ENCODE measurements around the gene SCO2.
A peak's percentile ranks its signal among the peaks of the same experiment; 100 is the strongest.

Gene SCO2

DNA sequence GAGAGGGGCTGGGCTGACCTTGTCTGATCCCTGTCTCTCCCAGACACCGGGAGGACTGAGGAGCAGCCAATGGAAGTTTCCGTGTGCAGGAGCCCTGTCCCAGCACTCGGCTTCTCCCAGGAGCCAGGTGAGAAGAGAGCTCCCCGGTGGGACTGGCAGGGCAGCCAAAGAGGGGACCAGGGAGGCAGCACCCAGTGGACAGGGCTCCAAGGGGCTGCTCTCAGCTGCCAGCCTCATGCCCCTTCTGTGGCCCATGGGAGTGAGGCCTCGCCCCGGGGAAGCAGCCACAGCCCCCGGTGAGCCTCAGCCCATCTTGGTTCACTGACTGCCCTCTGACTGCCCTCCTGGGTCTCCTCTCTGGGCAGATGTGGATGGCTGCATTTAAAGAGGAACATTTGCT is 6.8 kb downstream of the SCO2 start:
- DNase-seq: no peak

DNA sequence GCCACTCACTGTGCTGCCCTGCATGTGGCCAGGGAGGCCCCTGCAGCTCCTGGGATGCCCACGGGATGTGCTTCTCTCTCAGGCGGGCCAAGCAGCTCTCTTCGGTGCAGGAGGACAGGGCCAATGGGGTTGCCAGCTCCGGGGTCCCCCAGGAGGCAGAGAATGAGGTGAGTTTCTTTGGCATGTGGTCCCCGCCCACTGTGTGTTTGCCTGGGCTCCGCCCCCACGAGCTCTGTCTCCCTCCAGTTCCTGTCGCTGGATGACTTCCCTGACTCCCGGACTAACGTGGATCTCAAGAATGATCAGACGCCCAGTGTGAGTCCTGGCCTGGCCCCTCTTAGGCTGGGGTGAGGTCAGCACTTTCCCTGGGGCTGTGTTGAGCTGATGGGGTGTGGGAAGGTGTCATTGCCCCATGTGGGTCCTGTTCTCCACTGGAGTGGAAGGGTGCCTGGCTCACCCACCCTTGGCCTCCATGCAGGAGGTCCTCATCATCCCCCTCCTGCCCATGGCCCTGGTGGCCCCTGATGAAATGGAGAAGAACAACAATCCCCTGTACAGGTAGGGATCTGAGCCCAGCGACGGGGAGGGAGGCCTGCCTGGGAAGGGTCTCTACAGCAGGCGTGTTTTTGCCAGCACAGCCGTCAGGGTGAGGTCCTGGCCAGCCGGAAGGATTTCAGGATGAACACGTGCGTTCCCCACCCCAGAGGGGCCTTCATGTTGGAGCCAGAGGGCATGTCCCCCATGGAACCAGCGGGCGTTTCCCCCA is 7.7 kb downstream of the SCO2 start:
- DNase-seq: no peak

DNA sequence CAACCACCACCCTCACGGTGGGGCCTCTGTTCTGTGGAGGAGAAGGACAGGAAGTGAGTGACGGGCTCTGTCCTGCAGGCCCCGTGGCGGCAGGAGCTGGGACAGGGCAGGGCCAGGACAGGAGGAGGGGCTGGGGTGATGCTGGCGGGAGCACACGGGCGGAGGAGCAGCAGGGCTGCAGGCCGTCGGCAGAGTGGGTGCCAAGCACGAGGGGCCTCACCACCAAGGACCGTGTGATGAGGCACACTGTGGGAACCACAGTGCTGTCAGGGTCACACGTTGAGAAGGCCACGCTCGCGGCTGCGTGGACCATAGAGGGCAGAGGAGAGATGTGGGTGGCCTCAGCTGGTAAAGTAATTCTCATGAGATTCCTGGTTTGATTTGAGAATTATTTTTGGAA is 8.5 kb downstream of the SCO2 start:
- no peak for DNase-seq

DNA sequence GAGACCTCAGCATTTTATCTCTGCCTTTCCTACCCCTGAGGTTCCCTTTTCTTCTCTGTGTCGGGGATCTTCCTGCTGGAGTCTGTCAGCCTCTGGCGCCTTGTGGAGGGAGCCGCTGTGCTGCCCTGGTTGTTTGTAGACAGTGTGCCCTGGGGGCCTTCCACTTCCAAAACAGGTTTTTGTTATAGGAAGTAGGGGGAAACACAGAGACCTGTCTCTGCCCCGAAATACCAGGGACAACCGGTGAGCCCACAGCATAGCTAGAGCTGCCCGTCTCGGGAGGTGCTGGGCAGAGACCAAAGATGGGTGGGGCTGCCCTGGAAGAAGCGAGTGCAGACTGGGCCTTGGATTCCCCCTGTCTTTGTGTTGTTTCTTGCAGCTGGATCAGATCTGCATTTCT is 9.3 kb downstream of the SCO2 start:
- DNase-seq: no peak

DNA sequence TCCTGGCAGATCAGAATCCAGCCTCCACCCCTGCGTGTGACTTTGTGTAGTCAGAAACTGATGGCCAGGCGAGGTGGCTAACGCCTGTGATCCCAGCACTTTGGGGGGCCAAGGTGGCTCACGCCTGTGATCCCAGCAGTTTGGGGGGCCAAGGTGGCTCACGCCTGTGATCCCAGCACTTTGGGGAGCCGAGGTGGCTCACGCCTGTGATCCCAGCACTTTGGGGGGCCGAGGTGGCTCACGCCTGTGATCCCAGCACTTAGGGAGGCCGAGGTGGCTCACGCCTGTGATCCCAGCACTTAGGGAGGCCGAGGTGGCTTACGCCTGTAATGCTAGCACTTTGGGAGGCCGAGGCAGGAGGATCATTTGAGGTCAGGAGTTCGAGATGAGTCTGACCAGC is 12.2 kb downstream of the SCO2 start:
- DNase-seq: no peak

DNA sequence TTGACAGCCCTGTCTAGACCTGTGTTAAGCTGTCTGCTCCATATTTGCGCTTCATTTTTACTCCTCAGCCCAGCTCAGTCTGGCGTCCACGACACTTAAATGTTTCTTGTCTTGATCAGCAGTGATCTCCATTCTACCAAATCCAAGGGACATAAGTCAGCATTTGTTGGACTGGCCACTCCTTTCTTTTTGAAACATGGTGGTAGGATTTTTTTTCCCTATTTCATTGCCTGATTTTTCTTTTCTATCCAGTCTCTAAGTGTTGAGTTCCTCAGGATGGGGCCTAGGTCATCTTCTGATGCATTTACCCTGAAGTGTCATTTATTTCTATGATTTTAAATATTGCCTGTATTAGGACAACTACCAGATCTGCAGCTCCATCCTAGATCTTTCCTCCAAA is 16.5 kb downstream of the SCO2 start:
- no peak for DNase-seq

DNA sequence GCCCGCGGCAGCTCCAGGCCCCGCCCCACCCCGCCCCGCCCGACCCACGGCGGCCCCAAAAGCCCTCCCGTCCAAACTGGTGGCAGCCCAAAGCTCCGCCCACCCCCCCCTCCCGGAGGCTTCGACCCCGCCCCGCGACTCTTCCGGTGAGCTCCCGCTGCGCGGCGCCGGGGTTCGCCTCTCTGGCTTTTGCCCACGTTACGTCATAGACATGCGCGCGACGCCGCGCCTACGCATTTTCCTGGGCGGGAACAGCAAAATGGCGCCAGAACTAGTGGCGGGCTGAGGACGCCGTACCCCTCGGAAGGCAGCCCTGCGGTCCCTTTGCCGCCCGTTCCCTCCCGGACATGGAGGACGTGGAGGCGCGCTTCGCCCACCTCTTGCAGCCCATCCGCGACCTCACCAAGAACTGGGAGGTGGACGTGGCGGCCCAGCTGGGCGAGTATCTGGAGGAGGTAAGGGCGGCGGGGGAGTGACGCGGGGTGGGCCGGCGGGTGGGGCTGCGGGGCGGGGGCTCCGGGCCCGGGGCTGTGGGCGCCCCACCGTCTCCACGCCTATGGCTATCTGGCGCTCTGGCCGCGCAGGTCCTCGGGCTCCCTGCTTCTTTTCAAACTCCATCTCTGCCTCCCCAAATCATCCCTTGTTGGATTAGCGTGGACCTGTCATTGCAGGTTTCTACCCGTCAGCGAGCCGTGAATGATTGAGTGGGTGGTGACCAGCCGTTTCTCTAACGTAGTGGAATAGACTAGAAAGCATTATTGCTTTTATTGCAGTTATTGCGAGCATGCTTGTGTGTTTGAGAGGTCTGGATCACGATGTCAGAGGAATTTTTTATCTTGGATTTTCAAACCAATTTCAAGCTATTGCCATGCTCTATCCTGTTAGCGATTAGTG is 17.2 kb downstream of the SCO2 start, which contains the start of gene NCAPH2:
TSS of gene NCAPH2 (plus strand) at position 234 of the 894 bp plus-strand sequence. CDS start at position 348, 114 bp downstream.
- peak; percentile 97 for DNase-seq

DNA sequence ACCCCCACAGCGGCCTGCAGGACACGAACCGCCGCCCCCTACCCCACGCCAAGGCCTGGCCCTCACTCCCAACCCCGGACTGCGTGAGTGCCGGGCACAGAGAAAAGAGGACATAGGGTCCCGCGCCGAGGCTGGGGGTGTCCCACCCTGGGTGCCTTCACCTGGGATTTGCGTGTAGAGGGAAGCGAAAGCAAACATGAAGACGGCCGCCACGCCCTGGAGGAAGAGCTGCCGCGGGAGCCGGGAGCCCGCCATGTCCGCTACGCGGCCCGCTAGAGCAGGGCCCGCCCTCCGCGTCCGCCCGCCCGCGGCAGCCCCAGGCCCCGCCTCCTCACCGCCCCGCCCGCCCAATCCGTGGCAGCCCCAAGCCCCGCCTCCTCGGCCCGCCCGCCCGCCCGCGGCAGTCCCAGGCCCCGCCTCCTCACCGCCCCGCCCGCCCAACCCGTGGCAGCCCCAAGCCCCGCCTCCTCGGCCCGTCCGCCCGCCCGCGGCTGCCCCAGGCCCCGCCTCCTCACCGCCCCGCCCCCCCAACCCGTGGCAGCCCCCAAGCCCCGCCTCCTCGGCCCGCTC is 17.9 kb downstream of the SCO2 start, which contains the start of gene LMF2:
TSS of gene LMF2 (minus strand) at position 282 of the 570 bp plus-strand sequence. CDS start at position 255, 27 bp downstream.
- peak; percentile 93 to 94 for DNase-seq

DNA sequence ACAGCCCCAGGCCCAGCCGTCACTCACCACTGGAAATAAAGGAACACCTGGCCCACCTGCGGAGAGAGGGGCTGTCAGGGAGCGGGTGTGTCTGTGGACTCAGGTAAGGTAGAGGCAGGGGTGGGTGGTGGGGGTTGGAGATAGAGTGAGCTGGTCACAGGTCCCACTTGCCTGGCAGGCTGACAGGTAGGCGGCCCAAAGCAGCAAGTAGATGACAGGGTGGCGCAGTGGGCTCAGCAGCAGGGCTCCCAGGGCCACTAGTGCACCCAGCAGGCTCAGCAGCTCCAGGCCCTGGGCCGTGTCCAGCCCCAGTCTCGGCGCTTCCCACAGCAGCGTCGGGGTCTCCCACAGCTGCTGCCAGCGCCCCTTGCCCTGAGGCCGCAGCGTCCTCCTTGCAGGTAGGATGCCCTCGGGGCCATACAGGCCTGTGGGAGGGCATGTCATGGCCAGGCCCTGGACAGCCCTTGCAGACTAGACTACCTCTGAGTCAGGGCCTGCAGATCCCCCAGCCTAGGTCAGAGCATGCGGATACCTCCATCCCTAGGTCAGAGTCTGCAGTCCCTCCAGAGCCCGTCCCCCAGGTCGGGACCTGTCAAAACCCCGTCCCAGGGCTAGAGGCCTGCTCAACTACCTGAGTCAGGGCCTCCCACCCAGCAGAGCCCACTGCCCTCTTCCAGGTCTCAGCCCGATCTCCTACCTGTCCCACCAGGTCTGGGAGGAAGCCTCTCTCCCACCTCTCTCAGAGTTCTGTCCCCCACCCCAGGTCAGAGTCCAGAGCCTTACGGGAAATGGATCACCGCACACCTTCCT is 18.6 kb downstream of the SCO2 start:
- no peak for DNase-seq

DNA sequence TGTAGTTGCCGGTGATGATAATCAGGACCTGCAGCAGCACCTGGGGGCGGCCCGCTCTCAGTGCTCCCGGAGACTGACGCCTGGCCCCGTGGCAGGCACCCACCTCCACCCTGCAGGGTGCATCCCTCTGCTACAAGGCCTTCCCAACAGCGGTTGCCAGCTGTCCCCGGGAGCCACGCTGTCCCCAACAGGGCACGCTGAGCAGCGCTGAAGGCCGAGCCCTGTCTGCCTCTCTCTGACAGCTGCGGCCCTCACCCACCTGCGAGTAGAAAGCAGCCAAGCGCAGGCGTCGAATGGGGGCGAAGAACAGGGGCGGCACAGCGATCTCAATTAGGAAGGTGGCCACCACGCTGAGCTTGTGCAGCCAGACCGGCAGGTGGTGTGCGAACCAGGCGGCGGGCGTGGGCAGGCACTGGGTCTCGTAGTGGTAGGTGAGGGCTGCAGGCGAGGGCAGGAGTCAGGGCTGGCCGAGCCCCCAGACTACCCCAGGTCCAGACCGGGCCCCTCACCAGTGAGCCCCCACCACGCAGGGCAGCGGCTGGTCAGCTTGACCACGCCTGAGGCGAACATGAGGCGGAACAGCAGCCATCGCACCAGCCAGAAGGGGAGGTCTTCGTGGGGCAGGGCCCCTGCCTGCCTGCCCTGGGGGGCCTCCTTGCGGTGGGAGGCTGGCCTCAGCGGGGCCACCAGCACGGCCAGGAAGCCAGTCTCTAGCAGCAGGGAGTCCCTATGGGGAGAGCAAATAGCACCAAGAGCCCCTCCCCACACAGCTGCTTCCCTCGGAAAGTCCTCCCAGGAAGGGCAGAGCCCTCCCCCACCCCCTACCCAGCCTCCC is 19.4 kb downstream of the SCO2 start:
- DNase-seq: no peak

DNA sequence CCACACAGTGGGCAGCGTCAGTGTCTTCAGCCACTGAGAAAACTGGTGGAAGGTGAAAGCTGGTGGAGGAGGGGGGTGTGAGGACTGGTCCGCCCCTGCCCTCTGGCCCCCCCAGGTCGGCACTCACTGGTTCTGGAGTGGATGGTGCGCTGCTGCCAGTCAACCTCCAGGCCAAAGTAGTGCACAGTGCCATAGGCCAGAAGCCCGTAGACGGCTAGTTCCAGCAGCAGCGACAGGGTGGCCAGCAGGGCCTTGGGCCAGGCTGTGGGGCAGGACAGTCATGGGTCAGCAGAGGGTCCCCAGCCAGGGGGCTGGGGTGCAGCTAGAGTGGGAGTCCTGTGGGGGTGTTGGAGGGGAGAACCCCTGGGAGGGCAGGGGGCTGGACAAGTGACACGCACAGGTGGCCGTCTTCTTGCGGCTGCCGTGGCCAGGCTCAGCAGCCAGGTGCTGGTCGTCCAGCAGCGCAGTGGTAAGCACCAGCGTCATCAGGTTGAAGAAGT is 20.1 kb downstream of the SCO2 start:
- no peak for DNase-seq

DNA sequence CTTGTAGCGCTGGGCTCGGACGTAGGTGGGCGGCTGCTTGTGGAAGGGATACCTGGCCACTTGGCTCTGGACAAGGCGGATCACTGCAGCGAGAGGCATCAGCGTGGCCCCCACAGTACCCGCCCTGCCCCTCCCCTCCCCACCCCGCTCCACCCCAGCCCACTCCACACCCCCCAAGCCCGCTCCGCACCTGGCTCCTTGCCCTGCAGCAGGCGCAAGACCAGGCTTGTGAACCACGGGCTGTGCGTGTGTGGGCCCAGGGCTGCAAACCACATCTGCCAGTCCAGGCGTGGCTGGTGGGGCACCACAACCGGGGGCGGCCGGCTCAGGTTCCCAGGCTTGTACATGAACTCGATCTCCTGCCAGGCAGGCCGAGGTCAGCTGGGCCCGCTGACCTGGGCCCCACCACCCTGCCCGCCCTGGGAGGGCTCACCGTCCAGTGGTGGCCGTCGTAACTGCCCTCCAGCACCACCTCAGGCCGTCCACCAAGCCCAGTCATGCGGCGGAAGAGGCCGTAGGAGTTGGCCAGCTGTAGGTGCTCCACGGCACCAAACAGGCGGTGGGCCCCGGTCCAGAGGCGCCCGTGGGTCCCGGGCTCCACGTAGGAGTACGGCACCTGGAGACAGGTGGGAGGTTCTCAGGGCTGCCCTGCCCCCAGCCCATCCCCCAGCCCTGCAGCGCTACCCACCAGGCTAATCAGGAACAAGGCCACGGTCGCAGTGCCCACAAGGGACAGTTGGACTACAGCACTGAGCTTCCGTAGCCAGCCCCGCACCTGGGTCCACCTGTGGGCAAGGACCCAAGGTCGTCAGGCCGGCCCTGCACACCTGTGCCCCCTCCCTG is 20.8 kb downstream of the SCO2 start:
- no peak for DNase-seq

DNA sequence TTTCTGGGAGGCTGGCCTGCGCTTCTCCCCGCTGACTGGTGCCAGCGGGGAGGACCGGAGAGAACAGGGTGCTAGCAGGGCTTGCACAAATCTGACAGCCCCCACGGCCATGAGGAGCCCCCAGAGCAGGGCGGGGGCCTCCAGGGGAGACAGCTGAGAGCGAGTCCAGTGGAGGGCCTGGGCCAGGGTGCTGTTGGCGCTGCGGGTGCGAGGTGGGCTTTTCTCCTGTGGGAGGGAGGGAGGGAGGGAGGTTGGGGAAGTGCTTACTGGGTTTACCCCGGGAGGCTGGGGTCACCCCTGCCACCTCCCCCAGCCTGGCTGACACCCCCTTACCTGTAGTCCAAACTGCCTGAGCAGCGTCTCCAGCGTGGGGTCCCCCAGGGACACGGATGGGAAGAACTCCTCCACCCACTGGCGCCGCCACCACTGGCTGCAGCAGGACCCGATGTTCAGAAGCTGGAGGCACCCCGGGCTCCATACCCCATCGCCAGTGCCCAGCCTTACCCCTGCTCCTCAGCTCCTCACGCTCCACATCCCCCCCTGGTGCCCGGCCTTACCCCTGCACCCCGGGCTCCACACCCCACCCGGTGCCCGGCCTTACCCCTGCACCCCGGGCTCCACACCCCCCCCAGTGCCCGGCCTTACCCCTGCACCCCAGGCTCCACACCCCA is 21.8 kb downstream of the SCO2 start:
- DNase-seq: no peak

DNA sequence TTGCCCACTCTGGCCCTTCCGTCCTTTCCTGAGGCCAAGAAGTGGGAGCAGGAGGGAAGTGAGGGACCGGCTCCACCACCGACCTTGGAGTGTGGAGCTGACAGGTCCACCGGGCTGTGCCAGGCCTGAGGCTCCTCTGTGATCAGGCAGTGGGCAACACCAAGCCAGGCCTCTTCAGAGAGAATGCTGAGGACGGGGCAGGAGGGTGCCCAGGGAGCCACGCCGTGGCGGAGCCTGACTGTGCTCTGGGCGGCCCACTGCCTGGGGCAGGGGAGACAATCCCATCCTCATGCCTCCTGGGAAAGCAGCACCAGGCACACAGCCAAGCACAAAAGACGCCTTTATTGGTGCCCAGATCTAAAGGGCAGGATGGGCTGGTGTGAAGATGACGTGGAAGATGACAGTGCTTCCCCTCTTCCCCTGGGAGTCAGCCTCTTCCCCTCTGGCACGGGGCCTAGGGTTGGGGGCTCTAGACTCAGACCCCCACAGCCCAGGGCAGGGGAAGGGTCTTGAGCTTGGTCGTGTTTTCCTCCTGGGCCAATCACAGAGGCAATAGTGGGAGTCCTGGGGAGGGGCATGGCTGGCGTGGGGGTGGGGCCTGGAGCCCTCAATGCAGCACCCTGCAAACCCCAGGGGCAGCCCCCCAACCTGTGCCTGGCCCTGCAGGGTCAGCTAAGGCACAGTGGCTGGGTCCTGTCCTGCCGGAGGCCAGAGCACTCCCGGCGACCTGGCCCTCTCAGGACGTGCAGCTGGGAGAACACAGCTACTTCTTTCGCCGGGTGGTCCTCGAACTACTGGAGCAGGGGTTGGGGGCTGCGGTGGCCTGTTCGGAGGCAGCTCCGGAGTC is 22.5 kb downstream of the SCO2 start:
- DNase-seq: no peak

DNA sequence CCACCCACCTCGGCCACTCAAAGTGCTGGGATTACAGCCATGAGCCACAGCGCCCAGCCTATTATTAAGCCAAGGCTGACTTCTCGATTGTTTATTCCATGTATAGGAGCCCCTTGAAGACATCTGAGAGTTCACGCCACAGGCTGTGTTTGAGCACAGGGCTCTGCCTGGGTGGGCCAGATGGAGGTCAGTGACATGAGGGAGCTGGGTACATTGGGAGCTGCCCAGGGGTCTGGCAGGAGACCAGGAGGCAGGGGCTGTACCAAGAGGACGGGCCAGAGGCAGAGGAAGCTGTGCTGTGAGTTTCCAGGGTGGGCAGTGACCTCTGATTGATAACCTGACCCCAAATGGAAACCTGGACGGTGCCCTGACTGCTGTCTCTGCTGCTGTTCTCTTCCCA is 23.3 kb downstream of the SCO2 start:
- no peak for DNase-seq

DNA sequence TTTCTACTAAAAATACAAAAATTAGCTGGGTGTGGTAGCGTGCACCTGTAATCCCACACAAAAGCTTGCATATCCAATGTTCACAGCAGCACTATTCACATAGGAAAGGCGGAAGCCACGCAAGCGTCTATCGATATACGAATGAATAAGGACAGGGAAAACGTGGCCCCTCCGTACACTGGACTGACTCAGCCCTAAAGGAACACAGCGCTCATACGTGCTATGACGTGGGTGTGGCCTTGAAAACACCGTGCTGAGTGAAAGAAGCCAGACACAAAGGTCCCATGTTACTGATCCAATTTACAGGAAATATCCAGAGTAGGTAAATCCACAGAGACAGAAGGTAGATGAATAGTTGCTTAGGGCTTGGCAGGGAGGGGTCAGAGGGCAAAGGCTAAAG is 24.9 kb downstream of the SCO2 start:
- DNase-seq: no peak

DNA sequence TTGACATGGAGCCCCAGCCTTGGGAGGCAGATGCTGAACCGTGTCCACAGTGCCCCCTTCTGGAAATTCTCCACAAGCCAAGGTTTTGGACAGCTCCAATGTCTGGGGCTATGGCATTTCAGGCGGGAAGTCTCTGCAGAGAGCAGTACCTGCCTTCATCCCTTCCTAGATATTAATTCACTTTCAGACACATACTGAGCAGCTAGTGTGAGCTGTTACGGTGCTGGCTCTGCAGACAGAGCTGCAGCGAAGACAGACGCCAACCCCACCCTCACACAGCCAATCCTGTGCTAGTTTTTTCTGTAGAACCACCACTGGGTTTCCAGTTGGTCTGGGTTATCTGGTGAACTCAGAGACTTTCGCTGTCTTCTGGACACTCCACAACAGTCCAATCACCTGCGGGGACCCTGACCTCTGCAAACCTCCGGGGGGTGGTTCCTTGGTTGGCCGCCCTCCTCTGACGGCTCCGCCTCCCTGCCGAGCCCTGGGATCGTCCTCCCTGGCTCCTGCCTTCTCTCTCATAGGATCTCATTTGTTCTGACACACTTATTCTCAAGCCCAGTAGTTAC is 27.0 kb downstream of the SCO2 start:
- peak; percentile 78 to 79 for DNase-seq

DNA sequence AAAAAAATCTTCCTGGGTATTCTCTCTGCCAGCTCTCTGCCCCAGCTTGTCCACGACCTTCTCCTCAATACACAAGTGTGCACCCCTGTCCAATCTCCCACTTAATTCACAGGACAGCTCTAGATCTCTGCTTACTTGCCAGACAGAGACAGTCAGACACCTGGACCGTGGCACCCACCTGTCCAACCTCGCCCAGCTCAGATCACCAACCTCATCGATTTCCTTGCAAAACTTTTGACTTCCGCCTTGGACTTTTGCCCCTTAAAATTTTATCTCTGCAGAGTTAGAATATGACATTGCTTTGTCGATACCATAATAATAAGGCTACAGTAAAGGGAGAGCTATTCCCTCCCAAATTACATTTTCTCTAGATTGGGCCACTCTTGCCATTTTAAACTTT is 28.3 kb downstream of the SCO2 start:
- no peak for DNase-seq

Data from CD4-positive, alpha-beta T cell treated with Interleukin-4 for 1 hour (primary cell).